T1000 (cell line): ENCODE results near the gene UBE2C.

ENCODE experiments used
- DNase-seq: peaks from one replicate; lab custom pipeline; 2025; ENCODE audit warnings: mixed read lengths; lab: John Stamatoyannopoulos, UW

UBE2C gene

GRCh38 chr20:45833030-45833882 is 20.8 kb downstream of the UBE2C start, which contains the start of gene SNX21:
SNX21 (plus strand) TSS chr20:45833799; CDS start chr20:45833920, 121 bp downstream.
- DNase-seq = peak; percentile 93

- peak; percentile 83 for DNase-seq
Measured at GRCh38 chr20:45833883-45834796, 21.7 kb downstream of the UBE2C start.

- no peak for DNase-seq
Measured at GRCh38 chr20:45834797-45835161, 22.3 kb downstream of the UBE2C start.

- no peak for DNase-seq
Measured at GRCh38 chr20:45835329-45835765, 22.9 kb downstream of the UBE2C start.

GRCh38 chr20:45835825-45836224 is 23.4 kb downstream of the UBE2C start:
- DNase-seq = peak; percentile 45

GRCh38 chr20:45836841-45837240 is 24.4 kb downstream of the UBE2C start:
- DNase-seq = no peak

GRCh38 chr20:45840700-45841198 is 28.3 kb downstream of the UBE2C start:
- no peak for DNase-seq

DNA sequence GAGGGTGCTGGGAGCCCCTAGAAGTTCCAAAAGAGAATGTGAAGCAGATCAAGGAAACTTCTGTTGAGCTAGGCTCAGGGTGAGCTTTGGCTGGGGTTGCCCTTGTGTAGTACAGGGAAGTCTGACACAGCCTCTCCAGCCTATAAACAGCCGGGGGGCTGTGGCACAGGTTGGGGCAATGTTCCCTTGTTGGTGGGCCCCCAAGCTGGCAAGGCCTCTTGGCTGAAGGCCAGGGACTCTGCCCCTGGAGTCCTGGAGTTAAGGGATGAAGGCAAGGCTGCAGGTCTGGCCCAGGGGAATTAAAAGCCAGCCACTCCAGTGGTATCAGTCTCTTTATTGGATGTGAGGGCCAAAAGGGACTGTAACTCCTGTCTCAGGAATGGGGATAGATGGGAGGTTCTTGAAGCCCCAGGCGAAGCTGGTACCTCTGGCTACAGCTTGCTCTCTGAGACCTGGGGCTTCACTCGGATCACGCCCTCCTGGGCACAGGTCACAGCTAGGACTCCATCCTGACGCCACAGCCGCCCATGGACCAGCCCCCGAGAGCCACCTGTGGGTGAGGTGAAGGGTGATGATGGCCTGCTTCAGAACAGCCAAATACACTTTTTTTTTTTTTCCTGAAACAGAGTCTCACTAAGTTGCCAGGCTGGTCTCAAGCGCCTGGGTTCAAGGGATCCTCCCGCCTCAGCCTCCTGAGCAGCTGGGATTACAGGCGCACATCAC is 29.1 kb downstream of the UBE2C start:
- no peak for DNase-seq

- no peak for DNase-seq
Measured at GRCh38 chr20:45842169-45842812, 29.8 kb downstream of the UBE2C start.

- no peak for DNase-seq
Measured at GRCh38 chr20:45843506-45843905, 31.1 kb downstream of the UBE2C start.

- DNase-seq = no peak
Measured at GRCh38 chr20:45845452-45845851, 33.0 kb downstream of the UBE2C start.

DNA sequence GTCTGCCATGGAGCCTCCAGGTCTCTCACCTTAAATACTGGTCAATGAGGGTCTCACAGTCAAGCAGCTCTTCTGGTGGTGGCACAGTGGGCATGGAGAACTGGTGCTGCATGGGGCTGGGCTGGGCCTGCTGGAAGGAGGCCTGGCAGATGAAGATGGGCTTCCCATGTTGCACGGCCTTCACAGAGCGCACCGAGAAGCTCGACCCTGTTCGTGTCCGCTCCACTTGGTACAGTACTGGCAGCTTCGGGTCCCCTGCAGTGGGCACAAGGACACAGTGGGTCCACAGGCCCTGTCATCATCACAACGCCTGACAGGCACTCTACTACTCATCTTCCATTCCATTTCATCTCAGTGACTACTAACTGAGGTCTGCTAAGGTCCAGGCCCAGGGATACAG is 36.0 kb downstream of the UBE2C start:
- DNase-seq = no peak

DNA sequence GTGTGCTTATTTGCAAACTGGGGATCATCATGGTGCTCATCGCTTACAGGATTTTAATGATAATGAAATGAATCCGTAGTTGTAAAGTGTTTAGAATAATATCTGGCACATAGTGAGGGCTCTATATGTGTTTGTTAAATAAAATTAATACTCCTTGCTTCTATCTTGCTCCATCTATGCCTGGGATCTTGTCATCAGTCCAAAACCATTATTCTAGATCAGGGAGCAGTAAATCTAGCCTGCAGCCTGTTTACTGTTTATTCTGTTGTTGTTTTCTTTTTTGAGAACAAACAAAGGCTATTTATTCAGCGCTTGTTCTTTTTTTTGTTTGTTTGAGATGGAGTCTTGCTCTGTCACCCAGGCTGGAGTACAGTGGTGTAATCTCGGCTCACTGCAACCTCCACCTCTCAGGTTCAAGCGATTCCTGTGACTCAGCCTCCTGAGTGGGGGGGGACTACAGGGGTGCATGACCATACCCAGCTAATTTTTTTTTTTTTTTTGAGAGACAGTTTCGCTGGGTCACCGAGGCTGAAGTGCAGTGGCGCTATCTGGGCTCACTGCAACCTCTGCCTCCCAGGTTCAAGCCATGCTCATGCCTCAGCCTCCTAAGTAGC is 36.6 kb downstream of the UBE2C start:
- no peak for DNase-seq

- DNase-seq = no peak
Measured at GRCh38 chr20:45850238-45850637, 37.8 kb downstream of the UBE2C start.

- DNase-seq = no peak
Measured at GRCh38 chr20:45850926-45851325, 38.5 kb downstream of the UBE2C start.

GRCh38 chr20:45851501-45851900 is 39.1 kb downstream of the UBE2C start:
- DNase-seq = no peak

DNA sequence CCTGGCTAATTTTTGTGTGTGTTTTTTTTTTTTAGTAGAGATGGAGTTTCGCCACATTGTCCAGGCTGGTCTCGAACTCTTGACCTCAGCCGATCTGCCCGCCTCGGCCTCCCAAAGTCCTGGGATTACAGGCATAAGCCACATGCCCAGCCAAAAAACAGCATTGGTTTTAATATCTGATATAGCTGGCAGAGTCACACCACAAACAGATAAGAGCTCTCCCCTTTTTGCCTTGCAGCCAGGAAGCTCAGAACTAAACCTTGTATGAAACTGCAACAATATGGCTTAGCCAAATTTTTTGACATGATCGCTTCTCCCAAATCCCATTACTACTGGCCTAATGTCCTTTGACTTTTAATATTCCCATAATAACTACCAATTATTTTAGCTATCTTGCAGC is 39.9 kb downstream of the UBE2C start:
- DNase-seq = no peak

DNA sequence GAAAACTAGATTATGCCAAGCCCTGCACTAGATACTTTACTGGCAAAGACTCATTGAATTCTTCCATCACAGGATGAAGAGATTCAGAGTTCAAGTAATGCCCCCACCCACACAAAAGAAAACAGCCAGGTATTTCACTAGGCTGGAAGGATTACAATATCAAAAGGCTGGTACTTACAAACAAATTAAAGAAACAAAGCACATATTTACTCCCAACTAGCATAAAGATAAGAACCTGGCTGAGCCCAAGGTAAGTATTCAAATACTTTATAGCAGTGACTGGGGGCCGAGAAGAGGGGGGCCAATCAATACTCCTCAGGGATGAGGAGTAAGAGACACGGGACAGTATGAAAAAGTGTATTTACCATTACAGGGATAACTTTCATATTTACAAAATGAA is 41.0 kb downstream of the UBE2C start:
- no peak for DNase-seq

- peak; percentile 99 for DNase-seq
Measured at GRCh38 chr20:45857114-45857881, 44.9 kb downstream of the UBE2C start, which contains the start of the genes ACOT8 and ZSWIM3. ACOT8 (minus strand) TSS chr20:45857392; CDS start chr20:45857315, 77 bp downstream. ZSWIM3 (plus strand) TSS chr20:45857614; CDS start chr20:45857826, 212 bp downstream.

- no peak for DNase-seq
Measured at GRCh38 chr20:45857882-45858216, 45.4 kb downstream of the UBE2C start.
